Lower leg skin (tissue), 4 donors: ENCODE data around the gene PRL. TPM values are rescaled to one million over a fixed set of nuclear protein-coding genes. Genes with fewer than 3 reads are reported as not detected.

Experiments
- DNase-seq, 2 donors: peaks; one replicate each; pipeline ENCODE4 v3.0.0-alpha.2; 2019; ENCODE audit warnings: low spot score in 2 of 2
- H3K4me3 ChIP-seq: fragments of 200-600 bp; sonication (generic); 2 replicates; pipeline ENCODE4 v1.5.1; 2017; ENCODE audit warnings: mild to moderate bottlenecking, low read depth; ENCODE audit not compliant: poor library complexity, severe bottlenecking
- CTCF ChIP-seq, 3 donors: fragments of 450-650 bp; IDR thresholded peaks; one replicate each; pipeline ENCODE4 v1.5.1; 2016; ENCODE audit warnings: antibody characterized with exemption in 3 of 3, mild to moderate bottlenecking in 3 of 3, moderate library complexity in 2 of 3
- POLR2A ChIP-seq, 2 donors: fragments of 450-650 bp; IDR thresholded peaks; one replicate each; pipeline ENCODE4 v1.6.1; 2016 to 2017; ENCODE audit warnings: antibody characterized with exemption in 2 of 2, mild to moderate bottlenecking in 1 of 2, moderate library complexity in 1 of 2
- WGBS, 2 donors: methylation state at CpG; one replicate each; pipeline ENCODE4 v1.1.5; 2018; 5-methylcytosine and 5-hydroxymethylcytosine counted together
- intact Hi-C: fragments of 100-400 bp; cut with DNase I; formaldehyde crosslinking; loops from one replicate; pipeline ENCODE4 v1.15.0; 2023; ENCODE audit warnings: low total_unique reads
- total RNA-seq, 4 donors: library from RNA; depleted of rRNA; stranded (reverse); fragments of >200 nt; gene quantifications; one replicate each; pipeline ENCODE4 v1.1.0, GENCODE V29; 2016

Gene PRL
- total RNA-seq, 4 donors from 2014 or later = not detected

- intact Hi-C loops = no loop called here
- DNase-seq = no peak
- no peak for TF ChIP-seq CTCF (IDR thresholded peaks at IDR 0.05)
- no peak for TF ChIP-seq POLR2A (IDR thresholded peaks at IDR 0.05)
- WGBS, 2 donors = 74 to 81% methylated on average over 9 of the region's 9 CpGs
- no peak overlapping the region for H3K4me3 ChIP-seq
These were observed 1.7 kb downstream of the PRL start for GRCh38 chr6:22295145-22295544.

- no peak for TF ChIP-seq POLR2A (IDR thresholded peaks at IDR 0.05)
- no peak for DNase-seq
- WGBS, 2 donors = 91 to 92% methylated on average over 17 of the region's 17 CpGs
- no peak overlapping the region for H3K4me3 ChIP-seq
- intact Hi-C loops = no loop called here
These were observed 2.5 kb downstream of the PRL start for GRCh38 chr6:22294301-22294700.

- DNase-seq = no peak
- intact Hi-C loops = no loop called here
- WGBS, 2 donors = 83 to 85% methylated on average over 8 of the region's 8 CpGs
- TF ChIP-seq POLR2A (IDR thresholded peaks at IDR 0.05) (no peak), CTCF (IDR thresholded peaks at IDR 0.05) (no peak)
- no peak overlapping the region for H3K4me3 ChIP-seq
These were observed 6.8 kb downstream of the PRL start for GRCh38 chr6:22290045-22290444.

GRCh38 chr6:22288721-22289120 is 8.1 kb downstream of the PRL start:
- no peak for DNase-seq
- no peak overlapping the region for H3K4me3 ChIP-seq
- TF ChIP-seq CTCF (IDR thresholded peaks at IDR 0.05) (no peak), POLR2A (IDR thresholded peaks at IDR 0.05) (no peak)
- intact Hi-C loops = no loop called here
- WGBS, 2 donors = 92 to 96% methylated on average over 18 of the region's 18 CpGs

- intact Hi-C loops = no loop called here
- TF ChIP-seq POLR2A (IDR thresholded peaks at IDR 0.05) (no peak), CTCF (IDR thresholded peaks at IDR 0.05) (no peak)
- WGBS, 2 donors = 96% methylated on average over 2 of the region's 2 CpGs
- no peak overlapping the region for H3K4me3 ChIP-seq
- no peak for DNase-seq
These were observed 12.2 kb downstream of the PRL start for GRCh38 chr6:22284666-22285065.

GRCh38 chr6:22281341-22282085 is 15.3 kb downstream of the PRL start:
- intact Hi-C loops = no loop called here
- no peak overlapping the region for H3K4me3 ChIP-seq
- no peak for DNase-seq
- no peak for TF ChIP-seq CTCF (IDR thresholded peaks at IDR 0.05)
- TF ChIP-seq POLR2A (IDR thresholded peaks at IDR 0.05) = no peak
- 93 to 96% methylated on average over 9 of the region's 9 CpGs for WGBS, 2 donors
